IPS DF 4.7 (cell line): ENCODE results near the gene MUC15.

Source experiments
- DNase-seq: peaks from one replicate; pipeline ENCODE4 v3.0.0-alpha.2; 2013; ENCODE audit warnings: low spot score; ENCODE audit errors: extremely low read depth

MUC15 gene

DNA sequence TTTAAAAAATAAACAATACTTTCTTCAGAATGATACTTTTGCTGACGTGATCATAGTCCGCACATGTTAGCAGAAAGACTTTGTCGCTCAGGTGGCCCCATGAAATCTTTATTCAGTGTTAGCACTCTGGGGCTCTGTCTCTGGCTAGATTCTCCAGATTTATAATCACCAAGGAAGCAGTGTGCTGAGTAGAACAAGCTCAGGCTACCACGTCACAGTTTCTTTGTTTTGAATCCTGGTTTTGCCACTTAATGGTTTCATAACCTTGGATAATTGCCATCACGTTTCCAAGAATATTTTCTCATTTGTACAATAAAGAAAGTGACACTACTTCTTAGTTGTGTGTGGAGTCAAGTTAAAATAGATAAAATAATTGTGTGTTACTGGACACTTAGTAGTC is 3.9 kb upstream of the MUC15 start:
- DNase-seq = no peak

DNA sequence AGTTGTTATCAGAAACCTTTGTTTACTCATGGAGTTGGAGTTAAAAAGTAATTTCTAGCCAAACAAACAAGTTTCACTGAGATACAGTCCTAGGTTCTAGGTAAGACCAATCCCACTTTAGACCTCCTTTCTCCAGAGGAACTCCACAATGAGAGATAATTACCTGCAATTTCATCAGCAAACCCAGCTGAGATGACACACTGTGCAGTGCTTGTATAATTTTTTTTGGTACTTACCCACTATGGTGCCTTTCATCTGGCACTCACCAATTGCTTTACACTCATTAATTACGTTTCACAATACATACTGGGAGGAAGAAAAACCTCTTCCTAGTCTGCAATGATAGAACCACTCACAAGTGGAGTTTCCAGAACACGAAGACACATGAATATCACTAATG is 1.8 kb upstream of the MUC15 start:
- no peak for DNase-seq

GRCh38 chr11:26572770-26573402 is 823 bp upstream of the MUC15 start:
- no peak for DNase-seq

GRCh38 chr11:26569646-26570045 is 2.4 kb downstream of the MUC15 start:
- no peak for DNase-seq

- DNase-seq = no peak
Measured at GRCh38 chr11:26558190-26558589, 13.9 kb downstream of the MUC15 start.

DNA sequence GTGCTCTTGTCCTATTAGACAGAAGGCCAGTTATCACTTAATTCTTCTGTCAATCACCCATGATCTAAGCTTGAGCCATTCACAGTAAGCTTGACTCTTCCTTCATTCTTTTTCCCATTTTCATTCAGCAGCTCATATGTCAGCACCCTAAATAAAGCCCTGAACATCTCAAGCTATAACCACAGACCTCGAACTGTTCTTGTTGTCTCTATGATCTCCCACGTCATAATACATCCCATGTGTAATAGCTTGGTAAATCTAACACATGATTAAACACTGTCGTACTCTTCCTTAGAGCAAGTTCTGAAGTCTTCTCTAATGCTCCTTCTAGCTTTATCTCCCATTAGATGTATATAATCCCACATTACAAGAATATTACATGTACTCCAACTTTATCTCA is 14.4 kb downstream of the MUC15 start:
- no peak for DNase-seq

GRCh38 chr11:26556582-26556981 is 15.5 kb downstream of the MUC15 start:
- no peak for DNase-seq

- no peak for DNase-seq
Measured at GRCh38 chr11:26554455-26554854, 17.6 kb downstream of the MUC15 start.

DNA sequence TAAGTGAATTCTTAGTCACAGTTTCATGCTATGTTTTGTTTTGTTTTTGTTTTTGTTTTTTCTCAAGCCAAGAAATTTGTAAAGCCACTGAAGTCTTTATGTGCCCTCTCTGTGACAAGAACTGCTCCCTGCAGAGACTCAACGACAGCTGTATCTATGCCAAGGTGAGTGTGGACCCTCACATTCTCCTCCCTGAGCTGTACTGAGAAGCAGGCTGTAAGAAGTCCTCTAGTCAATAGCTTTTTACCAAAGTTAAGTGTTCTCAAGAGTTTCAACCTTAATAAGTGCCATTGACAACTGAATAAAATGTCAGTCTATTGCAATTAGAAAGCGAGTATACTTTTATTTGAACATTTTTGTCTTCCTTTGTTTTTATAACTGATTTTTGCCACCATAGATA is 18.9 kb downstream of the MUC15 start:
- DNase-seq = no peak

DNA sequence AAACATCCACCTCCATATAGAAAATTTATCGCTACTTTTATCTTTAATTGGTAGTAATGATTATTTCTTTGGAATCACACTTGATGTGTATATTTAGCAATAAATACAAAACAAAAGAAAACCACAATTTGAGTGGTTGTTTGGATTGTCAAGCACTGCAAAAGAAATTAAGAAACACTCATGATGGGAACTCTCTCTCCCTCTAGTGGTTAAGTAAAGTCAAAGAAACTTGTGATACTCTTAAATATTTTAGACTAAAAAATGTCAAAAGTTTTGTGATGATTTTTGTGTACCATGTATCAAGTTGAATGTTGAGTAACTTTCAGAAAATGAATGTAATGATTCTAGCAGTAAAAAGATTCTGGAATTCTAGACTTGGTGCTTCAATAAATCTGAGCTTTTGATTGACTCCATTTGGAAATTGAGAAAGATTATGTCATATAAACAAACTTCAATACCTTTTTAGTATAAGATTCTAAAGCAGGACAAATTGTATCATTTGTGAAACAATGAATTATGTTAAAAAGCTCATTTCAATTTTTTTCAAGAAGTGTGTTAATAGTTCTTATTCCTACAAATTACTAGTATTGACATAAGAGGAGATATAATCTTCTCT is 20.8 kb downstream of the MUC15 start:
- DNase-seq = no peak

DNA sequence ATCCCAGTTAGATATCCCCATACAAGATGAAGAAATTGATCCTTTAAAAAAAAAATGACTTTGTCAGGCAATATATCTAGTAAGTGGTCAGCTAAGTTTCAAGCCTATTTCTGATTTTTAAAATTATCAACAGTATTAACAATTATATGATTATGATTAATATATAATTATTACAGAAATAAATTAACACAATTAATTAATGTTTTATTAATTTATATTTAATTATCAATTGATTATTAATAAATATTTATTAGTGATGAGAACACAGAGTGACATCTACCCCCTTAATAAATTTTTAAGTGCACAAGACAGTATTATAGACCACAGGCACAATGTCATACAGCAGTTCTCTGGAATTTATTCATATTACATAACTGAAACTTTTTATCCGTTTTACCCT is 22.0 kb downstream of the MUC15 start:
- no peak for DNase-seq

- DNase-seq = no peak
Measured at GRCh38 chr11:26549176-26549575, 22.9 kb downstream of the MUC15 start.

DNA sequence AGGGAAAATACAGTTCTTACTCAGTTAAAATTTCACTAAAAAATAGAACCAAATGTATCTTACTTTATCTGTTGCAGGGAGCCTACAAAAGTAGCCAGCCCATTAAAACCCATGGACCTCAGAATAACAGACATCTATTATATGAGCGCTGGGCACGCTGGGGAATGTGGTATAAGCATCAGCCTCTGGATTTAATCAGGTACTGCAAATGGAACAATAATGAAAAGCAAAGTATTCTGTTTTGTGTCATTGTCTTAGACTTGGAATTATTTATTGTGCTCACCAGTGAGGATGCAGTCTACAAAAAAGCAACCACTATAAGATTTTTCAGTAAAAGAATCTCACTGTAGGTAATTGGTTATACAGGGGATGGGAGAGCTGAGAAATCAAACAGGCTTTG is 30.2 kb downstream of the MUC15 start:
- no peak for DNase-seq

DNA sequence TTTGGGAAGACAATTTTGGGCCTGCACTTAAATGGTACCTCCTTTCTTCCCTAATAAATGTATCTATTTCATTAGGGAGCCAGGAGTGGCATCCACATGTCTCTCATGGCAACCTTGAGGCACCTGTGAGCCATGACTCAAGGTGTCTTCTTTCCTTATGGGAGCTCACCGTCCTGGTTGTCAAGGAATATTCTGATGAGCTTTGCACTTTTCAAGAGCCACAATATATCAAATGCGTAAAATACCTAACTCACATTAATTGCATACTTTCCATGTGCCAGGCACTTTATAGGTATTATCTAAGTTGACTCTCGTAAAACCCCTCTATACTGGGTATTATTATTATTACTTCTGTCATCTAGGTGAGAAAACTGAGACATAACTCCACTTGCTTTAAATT is 32.5 kb downstream of the MUC15 start:
- no peak for DNase-seq

GRCh38 chr11:26537341-26537740 is 34.7 kb downstream of the MUC15 start:
- no peak for DNase-seq

DNA sequence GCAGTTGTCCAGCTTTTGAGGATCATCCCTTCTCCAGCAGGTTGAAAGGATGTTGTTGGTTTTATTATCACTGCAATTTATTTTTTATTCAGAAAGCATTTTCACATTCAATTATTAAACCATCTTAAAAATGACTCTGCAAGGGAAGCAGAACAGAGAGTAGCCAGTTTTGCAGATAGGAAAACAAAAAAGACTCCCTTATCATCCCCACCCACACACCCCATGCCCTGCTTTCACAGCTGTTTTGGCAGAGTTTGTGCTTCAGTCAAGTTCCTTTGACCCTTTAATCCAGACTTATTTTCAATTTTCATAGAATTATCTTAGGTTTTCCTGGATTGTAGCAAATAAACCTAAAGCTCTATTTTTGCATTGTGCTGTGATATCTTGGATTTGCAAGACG is 44.4 kb downstream of the MUC15 start:
- DNase-seq = no peak

DNA sequence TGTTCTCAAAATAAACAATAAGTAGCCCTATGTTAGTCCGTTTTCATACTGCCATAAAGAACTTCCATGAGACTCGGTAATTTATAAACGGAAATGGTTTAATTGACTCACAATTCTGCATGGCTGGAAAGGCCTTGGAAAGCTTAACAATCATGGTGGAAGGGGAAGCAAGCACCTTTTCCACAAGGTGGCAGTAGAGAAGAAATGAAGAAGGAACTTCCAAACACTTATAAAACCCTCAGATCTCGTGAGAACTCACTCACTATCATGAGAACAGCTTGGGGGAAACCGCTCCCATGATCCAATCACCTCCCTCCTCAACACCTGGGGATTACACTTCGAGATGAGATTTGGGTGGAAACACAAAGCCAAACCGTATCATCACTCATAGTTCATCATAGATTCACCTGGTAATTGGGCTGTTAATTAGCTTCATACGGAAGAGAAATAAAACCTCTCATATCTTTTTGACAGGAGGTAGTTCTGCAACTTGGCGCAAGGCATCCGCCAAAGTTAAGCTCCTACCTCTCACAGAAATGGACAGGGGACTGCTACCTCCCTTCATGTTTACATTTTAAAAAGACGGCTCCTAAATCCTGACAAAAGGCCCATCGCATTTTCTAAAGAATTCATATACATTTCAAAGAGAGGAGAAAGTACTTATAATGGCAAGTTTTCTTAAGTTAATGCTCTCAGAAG is 49.0 kb downstream of the MUC15 start:
- peak; percentile 68 for DNase-seq

DNA sequence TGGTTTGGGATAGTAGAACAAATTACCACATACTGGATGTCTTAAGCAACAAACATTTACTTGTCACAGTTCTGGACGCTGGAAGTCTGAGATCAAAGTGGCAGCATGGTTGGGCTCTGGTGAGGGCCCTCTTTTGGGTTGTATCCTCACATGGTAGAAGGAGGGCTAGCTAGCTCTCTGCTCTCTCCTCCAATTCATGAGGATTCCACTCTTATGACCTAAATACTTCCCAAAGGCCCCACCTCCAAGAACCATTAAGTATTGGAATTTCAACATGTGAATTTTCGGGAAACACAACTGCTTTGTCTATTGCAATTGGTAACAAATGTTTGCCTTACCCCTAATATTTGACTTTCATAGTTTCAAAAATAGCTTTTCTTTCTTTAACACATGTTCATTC is 52.6 kb downstream of the MUC15 start:
- no peak for DNase-seq

GRCh38 chr11:26512196-26512595 is 59.9 kb downstream of the MUC15 start:
- no peak for DNase-seq

GRCh38 chr11:26510756-26511155 is 61.3 kb downstream of the MUC15 start:
- no peak for DNase-seq

GRCh38 chr11:26510164-26510563 is 61.9 kb downstream of the MUC15 start:
- no peak for DNase-seq
